Common myeloid progenitor, CD34-positive (primary cell): ENCODE results near the gene BTBD6.

Source experiments
- CTCF ChIA-PET: fragments of 350-600 bp; sonication (Branson Sonifier 250); formaldehyde crosslinking; loops from one replicate; lab custom pipeline; 2021; ENCODE audit warnings: antibody characterized with exemption; lab: Charles Lee
- POLR2A ChIA-PET: fragments of 350-600 bp; sonication (Branson Sonifier 250); formaldehyde crosslinking; loops from one replicate; lab custom pipeline; 2021; ENCODE audit warnings: antibody characterized with exemption; lab: Charles Lee
- DNase-seq, 3 donors: peaks; one replicate each; pipeline versions ENCODE4 v3.0.0 to v3.0.0-alpha.2; 2013
- H3K27ac ChIP-seq, 2 experiments: 1 replicate in 1 of 2; 2 replicates in 1 of 2; pipeline ENCODE4 v1.7.0; 2013; ENCODE audit warnings: inconsistent platforms in 2 of 2, low read length in 2 of 2, mild to moderate bottlenecking in 2 of 2, low read depth in 1 of 2, moderate library complexity in 1 of 2; ENCODE audit not compliant: severe bottlenecking in 2 of 2, insufficient read depth in 1 of 2, poor library complexity in 1 of 2
- H3K27me3 ChIP-seq, 5 experiments: replicated peaks in 2 of 5; 1 replicate in 3 of 5; 2 replicates in 2 of 5; pipeline versions ENCODE4 v1.6.1 to v1.7.0; 2013; ENCODE audit warnings: low read length in 4 of 5, mild to moderate bottlenecking in 2 of 5, moderate library complexity in 2 of 5, inconsistent platforms in 1 of 5; ENCODE audit not compliant: insufficient read depth in 5 of 5, control insufficient read depth in 4 of 5
- H3K36me3 ChIP-seq, 4 experiments: 1 replicate in 2 of 4; 2 replicates in 2 of 4; pipeline versions ENCODE4 v1.6.1 to v1.7.0; 2013; ENCODE audit warnings: low read length in 3 of 4, control low read depth in 1 of 4, mild to moderate bottlenecking in 1 of 4; ENCODE audit not compliant: control insufficient read depth in 4 of 4, insufficient read depth in 4 of 4
- H3K4me1 ChIP-seq, 4 experiments: 1 replicate in 3 of 4; 2 replicates in 1 of 4; pipeline versions ENCODE4 v1.6.1 to v1.7.1; 2013; ENCODE audit warnings: low read length in 3 of 4, mild to moderate bottlenecking in 3 of 4, control low read depth in 1 of 4, inconsistent platforms in 1 of 4, moderate library complexity in 1 of 4; ENCODE audit not compliant: control insufficient read depth in 4 of 4, insufficient read depth in 4 of 4; ENCODE audit errors: control extremely low read depth in 1 of 4
- H3K4me3 ChIP-seq, 7 experiments: 1 replicate in 4 of 7; 2 replicates in 3 of 7; pipeline versions ENCODE4 v1.5.1 to v1.7.0; 2013; ENCODE audit warnings: mild to moderate bottlenecking in 7 of 7, low read length in 6 of 7, moderate library complexity in 6 of 7, inconsistent platforms in 2 of 7, low read depth in 2 of 7, control low read depth in 1 of 7; ENCODE audit not compliant: insufficient read depth in 4 of 7, control insufficient read depth in 1 of 7; ENCODE audit errors: extremely low read depth in 1 of 7
- H3K9me3 ChIP-seq, 5 experiments: 1 replicate in 4 of 5; 2 replicates in 1 of 5; pipeline versions ENCODE4 v1.6.1 to v1.7.1; 2013; ENCODE audit warnings: low read length in 4 of 5, mild to moderate bottlenecking in 2 of 5, inconsistent platforms in 1 of 5, low read depth in 1 of 5, moderate library complexity in 1 of 5; ENCODE audit not compliant: control insufficient read depth in 4 of 5, insufficient read depth in 2 of 5; ENCODE audit errors: control extremely low read depth in 1 of 5
- WGBS: methylation state at CpG from one replicate; pipeline ENCODE4 v1.1.5; 2013; ENCODE audit not compliant: insufficient coverage; 5-methylcytosine and 5-hydroxymethylcytosine counted together

Gene BTBD6

DNA sequence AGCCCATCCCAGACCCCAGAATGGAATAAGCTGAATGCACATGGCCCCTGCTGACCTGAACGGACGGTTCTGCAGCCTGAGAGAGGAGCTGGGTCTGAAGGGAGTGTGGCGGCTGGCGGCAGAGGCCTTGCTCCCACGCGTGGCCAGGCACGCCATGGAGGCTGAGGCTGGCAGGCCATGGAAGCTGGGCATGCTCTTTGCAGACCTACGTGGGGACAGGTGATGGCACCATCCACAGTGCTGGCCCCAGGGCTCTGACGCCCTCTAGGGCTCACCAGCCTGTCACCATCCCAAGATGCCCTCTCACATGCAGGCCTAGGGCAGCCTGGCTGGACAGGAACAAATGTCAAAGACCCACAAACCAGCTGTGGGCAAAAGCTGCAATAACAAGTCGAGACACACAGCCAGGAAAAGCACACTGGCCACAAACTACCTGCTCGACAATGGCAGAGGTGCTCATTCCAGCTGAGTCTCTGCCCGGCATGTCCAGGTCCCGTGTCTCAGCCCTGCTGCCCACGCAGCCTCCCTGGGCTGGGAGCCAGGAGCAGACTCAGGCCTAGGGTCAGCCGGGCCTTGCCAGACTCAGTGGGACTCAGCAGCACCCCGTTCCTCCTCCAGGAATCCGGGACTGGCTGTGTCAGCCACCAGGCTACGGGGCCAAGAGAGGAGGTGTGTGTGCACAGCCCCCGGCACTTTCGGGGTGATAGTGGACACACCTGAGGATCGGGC, 19.7 kb downstream of the BTBD6 start:
- peaks cover 0 to 3% (median 0%) of the 10 kb centered on the region in 4 experiments for H3K4me1 ChIP-seq
- no peak overlapping the region for H3K4me3 ChIP-seq
- no peak for DNase-seq
- WGBS = 95% methylated on average over 21 of the region's 21 CpGs
- H3K36me3 ChIP-seq = peaks cover 5 to 61% (median 22%) of the 10 kb centered on the region in 4 experiments
- no peaks in the 10 kb centered on the region for H3K9me3 ChIP-seq
- POLR2A ChIA-PET = no interaction called here
- CTCF ChIA-PET = interaction anchor here (0.9 to 1.9 kb wide), 4 partner anchors 8 to 20 kb away, joined by 3 to 7 read pairs (median 4); partner anchors contain the start of gene BTBD6
- H3K27ac ChIP-seq = no peak overlapping the region
- no peaks in the 10 kb centered on the region for H3K27me3 ChIP-seq

DNA sequence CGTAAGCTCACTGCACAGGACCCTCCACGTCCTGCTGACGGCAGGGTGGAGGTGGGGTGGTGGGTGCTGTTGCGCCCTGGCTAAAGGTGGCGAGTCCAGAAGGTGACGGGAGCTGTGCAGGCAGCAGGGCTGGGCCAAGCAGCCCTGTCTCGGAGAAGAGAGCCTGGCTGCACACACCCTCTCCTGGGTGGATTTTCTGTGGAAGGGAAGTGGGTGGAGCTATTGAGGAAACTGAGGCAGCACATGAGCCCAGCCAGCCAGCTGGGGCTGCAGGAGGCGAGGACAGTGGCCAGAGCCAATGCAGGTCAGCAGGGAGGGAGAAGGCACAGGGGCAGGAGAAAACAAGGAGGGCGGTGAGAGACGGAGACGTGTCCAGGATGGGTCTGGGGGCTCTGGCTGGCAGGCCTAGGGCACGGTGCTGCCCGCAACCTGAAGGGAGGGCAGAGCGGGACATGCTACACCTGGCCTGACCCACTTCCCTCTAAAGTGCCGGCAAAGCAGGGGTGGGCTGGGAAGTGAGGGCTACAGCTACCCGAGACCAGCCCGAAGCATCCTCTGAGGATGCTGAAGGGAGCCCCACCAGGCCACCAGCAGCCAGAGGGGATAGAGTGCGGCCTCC, 20.5 kb downstream of the BTBD6 start:
- ChIA-PET POLR2A (interaction anchor here (0.5 kb wide), 1 partner anchor 10 kb away, joined by 4 read pairs; no protein-coding TSS in a partner anchor), CTCF (interaction anchor here (0.7 to 1.9 kb wide), 4 partner anchors 9 to 67 kb away, joined by 3 to 7 read pairs (median 4); no protein-coding TSS in a partner anchor)
- 95% methylated on average over 17 of the region's 18 CpGs for WGBS

DNA sequence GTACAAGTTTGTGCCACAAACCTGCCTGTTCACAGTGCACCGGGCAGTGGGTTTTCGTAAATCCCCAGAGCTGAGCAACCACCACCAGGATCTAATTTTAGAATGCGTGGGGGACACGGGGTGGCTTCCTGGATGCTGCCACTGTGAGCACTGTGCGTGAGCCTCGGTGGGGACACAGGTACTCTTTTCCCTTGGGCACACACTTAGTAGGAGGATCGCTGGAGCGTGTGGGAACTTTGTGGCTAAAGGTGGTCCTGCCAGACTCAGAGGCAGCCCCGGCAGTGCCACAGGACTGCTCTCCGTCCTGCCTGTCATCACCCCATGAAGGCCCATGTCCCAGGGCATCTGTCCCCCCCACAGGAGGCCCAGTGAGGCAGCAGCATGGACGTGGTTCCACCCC, 21.1 kb downstream of the BTBD6 start:
- ChIA-PET POLR2A (no interaction called here), CTCF (interaction anchor here (0.7 to 1.9 kb wide), 3 partner anchors 9 to 68 kb away, joined by 4 to 7 read pairs (median 4); no protein-coding TSS in a partner anchor)
- Histone ChIP-seq H3K4me3 (no peak overlapping the region), H3K9me3 (no peaks in the 10 kb centered on the region), H3K4me1 (no peaks in the 10 kb centered on the region), H3K36me3 (peaks cover 3 to 51% (median 20%) of the 10 kb centered on the region in 4 experiments), H3K27ac (no peak overlapping the region), H3K27me3 (no peaks in the 10 kb centered on the region)
- no peak for DNase-seq
- WGBS = 93% methylated on average over 9 of the region's 11 CpGs

More for the DNA sequence above, 20.5 kb downstream of the BTBD6 start:
- Histone ChIP-seq H3K4me1 (no peaks in the 10 kb centered on the region), H3K36me3 (peaks cover 5 to 55% (median 21%) of the 10 kb centered on the region in 4 experiments), H3K9me3 (no peaks in the 10 kb centered on the region), H3K27ac (no peak overlapping the region), H3K4me3 (no peak overlapping the region), H3K27me3 (no peaks in the 10 kb centered on the region)
- no peak for DNase-seq

DNA sequence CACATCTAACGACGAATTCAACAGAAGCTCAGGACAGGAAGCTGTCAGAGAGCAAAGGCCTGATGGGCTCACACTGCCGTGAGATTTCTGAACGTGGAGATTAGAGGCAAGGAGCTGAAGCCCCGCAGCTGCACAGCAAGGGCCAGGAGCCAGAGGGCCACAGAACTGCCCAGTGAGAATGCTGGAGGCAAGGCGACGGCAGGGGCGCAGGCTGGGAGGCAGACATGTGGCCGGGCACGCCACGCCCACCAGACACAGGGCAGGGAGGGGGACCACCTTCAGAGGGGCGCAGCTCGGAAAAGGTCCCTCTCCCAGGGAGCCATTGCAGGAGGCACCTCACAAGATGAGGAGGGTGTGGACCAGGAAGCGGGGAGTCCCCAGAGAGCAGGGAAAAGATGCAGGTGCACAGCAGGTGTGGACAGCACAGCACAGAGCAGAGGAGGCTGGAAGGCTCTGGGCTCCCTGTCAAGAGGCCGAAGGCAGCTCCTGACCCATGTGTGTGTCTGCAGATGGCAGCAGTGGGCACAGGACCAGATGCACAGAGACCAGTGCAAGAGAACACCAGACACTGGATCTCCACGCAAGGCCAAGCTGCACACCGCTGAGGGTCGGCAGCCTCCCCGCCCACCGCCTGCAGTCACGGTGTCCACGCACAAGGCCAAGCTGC, 23.0 kb downstream of the BTBD6 start:
- H3K9me3 ChIP-seq = no peaks in the 10 kb centered on the region
- no peak overlapping the region for H3K4me3 ChIP-seq
- DNase-seq = no peak
- H3K27me3 ChIP-seq = no peaks in the 10 kb centered on the region
- H3K27ac ChIP-seq = no peak overlapping the region
- no peaks in the 10 kb centered on the region for H3K4me1 ChIP-seq
- 97% methylated on average over 18 of the region's 22 CpGs for WGBS
- CTCF ChIA-PET = interaction anchor here (0.8 to 1.2 kb wide), 7 partner anchors 9 to 83 kb away, joined by 3 to 4 read pairs (median 3); no protein-coding TSS in a partner anchor
- H3K36me3 ChIP-seq = peaks cover 3 to 43% (median 18%) of the 10 kb centered on the region in 4 experiments
- POLR2A ChIA-PET = interaction anchor here (0.6 kb wide), 1 partner anchor 16 kb away, joined by 3 read pairs; no protein-coding TSS in a partner anchor

DNA sequence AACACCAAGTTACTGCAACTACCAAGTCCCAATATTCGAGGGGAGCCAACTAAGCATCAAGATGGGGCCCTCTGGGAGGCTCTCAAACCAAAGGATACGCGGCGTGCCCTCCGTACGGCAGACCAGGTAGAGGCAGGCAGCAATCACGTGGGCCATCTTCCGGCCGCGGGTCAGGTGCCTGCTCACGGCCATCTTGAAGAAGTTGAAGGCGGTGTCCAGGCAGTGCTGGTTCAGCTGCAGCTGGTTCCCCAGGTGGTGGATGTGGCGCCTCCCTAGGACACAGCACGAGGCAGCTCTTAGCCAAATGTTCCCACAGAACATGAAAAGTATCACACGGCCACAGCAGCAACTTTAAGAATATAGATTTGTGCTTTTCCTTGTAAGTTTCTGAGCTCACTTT, 24.3 kb downstream of the BTBD6 start:
- no peaks in the 10 kb centered on the region for H3K27me3 ChIP-seq
- H3K27ac ChIP-seq = no peak overlapping the region
- CTCF ChIA-PET = interaction anchor here (1.1 to 1.5 kb wide), 2 partner anchors 10 to 20 kb away, joined by 3 to 6 read pairs; no protein-coding TSS in a partner anchor
- no peaks in the 10 kb centered on the region for H3K4me1 ChIP-seq
- H3K4me3 ChIP-seq = no peak overlapping the region
- H3K36me3 ChIP-seq = peaks cover 3 to 36% (median 16%) of the 10 kb centered on the region in 4 experiments
- POLR2A ChIA-PET = no interaction called here
- no peak for DNase-seq
- no peaks in the 10 kb centered on the region for H3K9me3 ChIP-seq
- WGBS = 99% methylated on average over 11 of the region's 15 CpGs

DNA sequence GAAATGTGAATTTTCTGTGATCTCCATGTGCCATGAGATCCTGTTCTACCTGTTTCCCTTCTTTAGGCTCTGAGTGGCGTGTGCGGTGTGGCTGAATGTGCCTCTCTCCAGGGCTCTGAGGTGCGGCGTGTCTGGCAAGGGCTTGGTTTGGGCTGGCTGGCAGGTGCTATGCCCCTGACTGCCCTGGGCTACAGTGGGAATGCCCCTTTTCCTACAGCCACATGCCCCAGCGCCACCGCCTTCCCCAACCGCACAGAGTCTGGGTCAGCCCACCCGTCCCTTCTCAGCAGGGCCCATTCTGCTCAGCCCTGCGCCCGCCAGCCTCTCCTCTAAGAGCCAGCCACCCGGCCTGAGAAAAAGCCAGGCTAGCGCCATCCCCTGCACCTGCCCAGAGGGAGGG, 24.7 kb downstream of the BTBD6 start:
- no peak overlapping the region for H3K4me3 ChIP-seq
- WGBS = 93% methylated on average over 12 of the region's 12 CpGs

More for the DNA sequence above, 24.7 kb downstream of the BTBD6 start:
- POLR2A ChIA-PET = no interaction called here
- no peak for DNase-seq
- H3K4me1 ChIP-seq = no peaks in the 10 kb centered on the region
- CTCF ChIA-PET = interaction anchor here (1.1 to 1.5 kb wide), 2 partner anchors 9 to 20 kb away, joined by 3 to 6 read pairs; no protein-coding TSS in a partner anchor
- H3K36me3 ChIP-seq = peaks cover 2 to 32% (median 14%) of the 10 kb centered on the region in 4 experiments
- H3K9me3 ChIP-seq = no peaks in the 10 kb centered on the region
- H3K27me3 ChIP-seq = no peaks in the 10 kb centered on the region
- no peak overlapping the region for H3K27ac ChIP-seq
